ENCODE measurements around the gene CCDC110. TPM values are rescaled to one million over a fixed set of nuclear protein-coding genes. Genes with fewer than 3 reads are reported as not detected.

Gene CCDC110
- total RNA-seq, 1 experiment from 2014 or later, result 2.7 TPM

GRCh38 chr4:185437809-185438208 is 33.7 kb downstream of the CCDC110 start:
- Histone ChIP-seq H3K4me2 (ENCODE audit: low read length) (no peak overlapping the region), H3K9me2 (ENCODE audit: insufficient read depth) (no peaks in the 10 kb centered on the region), H4K20me1 (ENCODE audit: insufficient read depth) (no peaks in the 10 kb centered on the region), H3K79me2 (ENCODE audit: insufficient read depth, low read length) (no peaks in the 10 kb centered on the region), H3K9me3 (ENCODE audit: control insufficient read depth in 1 of 2, insufficient read depth in 1 of 2, low read depth in 1 of 2, low read length in 2 of 2) (no peaks in the 10 kb centered on the region), H3K9ac (ENCODE audit: low read length) (no peak overlapping the region), H3K36me3 (ENCODE audit: control insufficient read depth in 1 of 2, insufficient read depth in 2 of 2, low read length in 2 of 2) (no peaks in the 10 kb centered on the region), H3K27me3 (ENCODE audit: insufficient read depth, low read length) (no peaks in the 10 kb centered on the region), H3K4me1 (ENCODE audit: control insufficient read depth in 1 of 2, insufficient read depth in 2 of 2, low read length in 2 of 2) (no peaks in the 10 kb centered on the region), H2AFZ (ENCODE audit: low read depth, low read length, poor library complexity, severe bottlenecking) (no peak overlapping the region), H3K27ac (ENCODE audit: low read depth, low read length) (no peak overlapping the region), H3K4me3 (replicated peaks in 1 of 2; ENCODE audit: low read depth in 1 of 2, low read length in 2 of 2) (no peak overlapping the region)
- ATAC-seq (no peak), DNase-seq (ENCODE audit: low read depth, low spot score) (no peak)
- CTCF ChIA-PET, result no interaction called here
- TF ChIP-seq POLR2AphosphoS5 (IDR thresholded peaks at IDR 0.05; ENCODE audit: low read depth, low read length), result no peak
- TF ChIP-seq TCF7L2 (IDR thresholded peaks at IDR 0.05; ENCODE audit: borderline replicate concordance, extremely low read depth, insufficient read depth, insufficient read length), result no peak
- TF ChIP-seq POLR2A (IDR thresholded peaks at IDR 0.05; ENCODE audit: borderline replicate concordance, extremely low read depth, insufficient read depth, insufficient read length), result no peak
- TF ChIP-seq JUND (IDR thresholded peaks at IDR 0.05), result no peak
- no peak for TF ChIP-seq ELF1 (IDR thresholded peaks at IDR 0.05; ENCODE audit: borderline replicate concordance, low read depth)
- no peak for TF ChIP-seq ZNF274 (IDR thresholded peaks at IDR 0.05; ENCODE audit: low read depth, low read length)
- RAD21 ChIA-PET (ENCODE audit: low non-redundant PET in 1 of 2, low total read pairs in 2 of 2, uncharacterized antibody in 2 of 2, unreplicated experiment in 2 of 2), result no interaction called here
- intact Hi-C loops (cut with micrococcal nuclease), result no loop called here
- BruUV-seq (replicated peaks), result no TSS peak
- POLR2A ChIA-PET, result no interaction called here

- H2AFZ ChIP-seq (ENCODE audit: low read depth, low read length, poor library complexity, severe bottlenecking), result no peak overlapping the region
- no peaks in the 10 kb centered on the region for H3K4me1 ChIP-seq (ENCODE audit: control insufficient read depth in 1 of 2, insufficient read depth in 2 of 2, low read length in 2 of 2)
- no peak overlapping the region for H3K27ac ChIP-seq (ENCODE audit: low read depth, low read length)
- no peak overlapping the region for H3K9ac ChIP-seq (ENCODE audit: low read length)
- ChIA-PET CTCF (no interaction called here), RAD21 (ENCODE audit: low non-redundant PET in 1 of 2, low total read pairs in 2 of 2, uncharacterized antibody in 2 of 2, unreplicated experiment in 2 of 2) (no interaction called here), POLR2A (no interaction called here)
- H3K4me2 ChIP-seq (ENCODE audit: low read length), result no peak overlapping the region
- no peak overlapping the region for H3K4me3 ChIP-seq (replicated peaks in 1 of 2; ENCODE audit: low read depth in 1 of 2, low read length in 2 of 2)
- H3K9me3 ChIP-seq (ENCODE audit: control insufficient read depth in 1 of 2, insufficient read depth in 1 of 2, low read depth in 1 of 2, low read length in 2 of 2), result no peaks in the 10 kb centered on the region
- H3K27me3 ChIP-seq (ENCODE audit: insufficient read depth, low read length), result no peaks in the 10 kb centered on the region
- H3K9me2 ChIP-seq (ENCODE audit: insufficient read depth), result no peaks in the 10 kb centered on the region
- intact Hi-C loops (cut with micrococcal nuclease), result no loop called here
- BruUV-seq (replicated peaks), result no TSS peak
- H3K79me2 ChIP-seq (ENCODE audit: insufficient read depth, low read length), result no peaks in the 10 kb centered on the region
- TF ChIP-seq YY1 (IDR thresholded peaks at IDR 0.05; ENCODE audit: extremely low read depth, insufficient replicate concordance, low read depth, low read length) (no peak), CBX3 (IDR thresholded peaks at IDR 0.05; ENCODE audit: low read depth) (no peak), SP1 (IDR thresholded peaks at IDR 0.05; ENCODE audit: low read depth) (no peak), EZH2phosphoT487 (IDR thresholded peaks at IDR 0.05; ENCODE audit: borderline replicate concordance) (no peak), MAX (IDR thresholded peaks at IDR 0.05) (no peak), POLR2AphosphoS5 (IDR thresholded peaks at IDR 0.05; ENCODE audit: low read depth, low read length) (no peak), REST (IDR thresholded peaks at IDR 0.05; ENCODE audit: low read depth) (no peak)
- no peaks in the 10 kb centered on the region for H3K36me3 ChIP-seq (ENCODE audit: control insufficient read depth in 1 of 2, insufficient read depth in 2 of 2, low read length in 2 of 2)
- no peak for DNase-seq (ENCODE audit: low read depth, low spot score)
- no peak for ATAC-seq
- H4K20me1 ChIP-seq (ENCODE audit: insufficient read depth), result no peaks in the 10 kb centered on the region
These were observed 36.1 kb downstream of the CCDC110 start for GRCh38 chr4:185435466-185435865.

Data from HCT116 (cell line).